NCI-H2107 (cell line): ENCODE measurements around the gene PSMC3.

Source experiments
- DNase-seq: peaks from one replicate; lab custom pipeline; 2025; lab: John Stamatoyannopoulos, UW

The PSMC3 gene

DNA sequence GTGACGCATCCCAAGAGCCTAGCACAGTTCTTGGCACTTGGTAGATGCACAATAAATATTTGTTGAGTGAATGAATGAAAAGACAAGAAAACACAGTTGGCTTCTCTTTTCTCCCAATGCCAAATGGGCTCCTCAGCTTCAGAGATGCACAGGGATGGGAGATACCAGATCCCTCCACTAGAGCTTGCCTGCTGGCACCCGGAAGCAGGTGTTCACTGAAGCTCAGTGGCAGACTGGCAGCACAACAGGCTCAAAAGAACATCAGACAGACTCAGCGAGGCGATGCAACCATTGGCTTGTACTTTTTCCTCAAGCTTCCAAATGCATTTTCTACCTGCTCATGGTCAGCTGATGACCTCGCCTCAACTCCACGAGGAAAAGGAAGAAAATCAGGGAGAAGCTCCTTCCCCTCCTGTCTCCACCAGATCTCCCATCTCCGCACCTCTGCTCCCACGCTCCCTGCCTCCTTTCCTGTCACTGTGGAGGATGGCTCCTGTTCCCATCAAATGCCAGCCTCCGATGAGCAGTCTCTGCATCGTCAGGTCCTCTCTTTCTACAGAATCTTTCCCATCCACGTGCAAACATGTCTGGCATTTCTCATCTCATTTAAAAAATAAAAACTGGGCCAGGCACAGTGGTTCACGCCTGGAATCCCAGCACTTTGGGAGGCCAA is 16.9 kb upstream of the PSMC3 start:
- DNase-seq: no peak

DNA sequence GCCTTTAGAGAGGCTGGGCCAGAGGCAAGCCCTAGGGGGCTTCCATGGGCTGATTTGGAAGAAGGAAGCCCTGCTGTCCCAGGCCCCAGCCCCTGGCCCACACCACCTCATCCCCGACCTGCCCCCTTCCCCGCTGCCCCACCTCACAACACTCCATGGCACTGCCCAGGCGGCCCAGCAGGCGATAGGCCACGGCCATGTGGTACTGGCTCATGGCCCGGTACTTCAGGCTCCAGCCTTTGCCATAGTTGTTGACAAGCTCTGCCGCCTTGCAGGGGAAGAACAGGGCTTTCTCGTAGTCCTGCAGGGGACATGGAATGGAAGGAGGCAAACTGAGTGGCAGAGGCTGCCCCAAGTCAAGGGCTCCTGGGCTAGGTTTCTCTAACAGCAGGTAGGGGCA is 16.3 kb upstream of the PSMC3 start:
- no peak for DNase-seq

DNA sequence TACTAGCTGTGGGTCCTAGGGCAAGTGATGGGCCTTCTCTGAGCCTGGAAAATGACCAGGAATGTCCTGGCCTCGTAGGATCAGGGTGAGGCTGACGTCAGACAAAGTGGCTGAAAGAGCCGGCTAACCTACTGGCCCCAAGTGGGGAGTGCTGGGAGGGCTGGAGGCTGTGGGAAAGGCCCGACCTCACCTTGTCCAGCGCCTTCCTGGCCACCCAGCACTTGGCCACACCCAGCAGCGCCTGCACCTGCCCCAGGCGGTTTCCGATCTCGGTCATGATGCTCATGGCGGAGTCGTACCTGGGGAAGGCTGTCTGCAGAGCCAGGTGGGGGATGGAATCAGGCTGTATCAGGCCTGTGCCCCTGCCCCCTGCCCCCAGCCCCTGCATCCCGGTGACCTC is 15.2 kb upstream of the PSMC3 start:
- no peak for DNase-seq

DNA sequence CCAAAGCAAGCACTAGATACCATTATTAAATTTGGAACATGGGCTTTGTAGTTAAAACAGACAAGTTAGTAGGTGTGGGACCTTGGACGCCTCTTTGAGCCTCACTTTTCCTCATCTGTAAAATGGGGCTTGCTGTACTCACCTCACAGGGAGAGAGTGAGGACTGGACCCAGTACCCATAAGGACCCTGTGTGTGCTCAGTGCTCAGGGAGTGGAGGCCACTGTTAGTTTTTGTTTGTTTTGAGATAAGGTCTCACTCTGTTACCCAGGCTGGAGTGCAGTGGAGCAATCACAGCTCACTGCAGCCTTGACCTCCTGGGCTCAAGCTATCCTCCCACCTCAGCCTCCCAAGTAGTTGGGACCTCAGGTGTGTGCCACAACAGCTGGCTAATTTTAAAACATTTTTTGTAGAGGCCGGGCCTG is 13.8 kb upstream of the PSMC3 start:
- DNase-seq: no peak

DNA sequence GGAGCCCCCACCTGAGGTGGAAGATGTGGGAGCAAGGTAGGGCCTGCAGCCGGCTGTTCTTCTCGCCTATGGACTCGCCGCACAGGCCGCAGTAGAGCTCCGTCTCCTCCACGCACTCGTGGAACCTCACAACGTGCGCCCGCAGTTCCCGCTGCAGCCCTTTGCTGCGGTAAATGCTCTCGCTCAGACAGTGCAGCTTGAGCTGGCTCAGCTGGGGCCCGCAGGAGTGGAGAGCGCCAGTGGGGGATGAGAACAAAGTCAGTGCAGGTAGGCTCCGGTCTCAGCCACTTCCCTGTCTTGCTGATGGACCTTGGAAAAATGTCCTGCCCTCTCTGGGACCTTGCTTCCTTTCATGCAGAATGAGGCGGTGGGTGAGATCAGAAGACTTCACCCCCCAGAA is 12.5 kb upstream of the PSMC3 start:
- no peak for DNase-seq

DNA sequence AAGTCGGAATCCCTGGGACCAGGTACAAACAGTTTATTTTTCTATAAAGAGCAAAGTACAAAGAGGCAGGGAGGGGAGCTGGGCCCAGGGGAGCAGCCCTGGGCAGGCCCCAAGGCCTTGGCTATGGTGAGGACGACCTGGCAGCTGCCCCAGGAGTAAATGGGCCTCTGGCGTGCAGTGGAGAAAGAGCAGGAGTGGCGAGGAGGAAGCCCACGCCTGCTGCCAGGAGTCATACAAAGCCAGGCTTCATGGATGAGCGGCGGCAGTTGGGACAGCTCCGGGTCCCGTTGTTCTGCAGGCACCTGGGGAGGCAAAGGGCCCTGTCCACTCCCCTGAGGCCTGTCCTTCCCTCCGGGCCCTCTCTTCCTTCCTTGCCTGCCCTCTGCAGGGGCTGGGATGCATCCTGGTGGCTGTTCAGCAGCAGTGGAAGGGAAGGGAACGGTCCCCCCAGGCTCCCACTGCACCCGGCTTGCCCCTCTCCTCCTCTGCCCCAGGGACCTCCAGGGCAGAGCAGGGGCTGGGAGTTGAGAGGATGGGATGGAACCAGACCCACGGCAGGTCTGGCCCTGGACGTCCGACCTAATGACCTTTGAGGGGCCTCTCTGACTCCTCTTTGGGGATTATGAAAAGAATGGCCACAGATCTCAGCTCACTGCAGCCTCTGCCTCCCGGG is 11.6 kb upstream of the PSMC3 start:
- no peak for DNase-seq

DNA sequence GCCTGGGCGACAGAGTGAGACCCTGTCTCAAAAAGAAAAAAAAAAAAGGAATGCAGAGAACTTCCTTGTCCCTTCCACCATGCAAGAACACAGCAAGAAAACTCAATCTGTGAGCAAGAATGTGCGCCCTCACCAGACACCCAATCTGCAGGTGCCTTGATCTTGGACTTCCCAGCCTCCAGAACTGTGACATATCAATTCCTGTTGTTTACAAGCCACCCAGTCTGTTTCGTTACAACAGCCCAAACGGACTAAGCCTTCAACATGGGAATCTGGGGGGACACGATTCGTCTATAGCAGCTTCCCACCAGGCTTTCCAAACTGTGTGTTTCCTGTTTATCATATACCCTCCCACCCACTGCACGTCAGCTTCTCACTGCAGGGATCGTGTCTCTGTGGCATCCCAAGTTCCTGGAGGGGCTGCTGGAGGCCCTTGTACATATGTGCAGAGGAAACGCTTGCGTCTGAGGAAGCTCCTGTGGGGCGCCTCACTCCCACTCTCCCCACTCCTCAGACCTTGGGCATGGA is 11.0 kb upstream of the PSMC3 start:
- DNase-seq: no peak

DNA sequence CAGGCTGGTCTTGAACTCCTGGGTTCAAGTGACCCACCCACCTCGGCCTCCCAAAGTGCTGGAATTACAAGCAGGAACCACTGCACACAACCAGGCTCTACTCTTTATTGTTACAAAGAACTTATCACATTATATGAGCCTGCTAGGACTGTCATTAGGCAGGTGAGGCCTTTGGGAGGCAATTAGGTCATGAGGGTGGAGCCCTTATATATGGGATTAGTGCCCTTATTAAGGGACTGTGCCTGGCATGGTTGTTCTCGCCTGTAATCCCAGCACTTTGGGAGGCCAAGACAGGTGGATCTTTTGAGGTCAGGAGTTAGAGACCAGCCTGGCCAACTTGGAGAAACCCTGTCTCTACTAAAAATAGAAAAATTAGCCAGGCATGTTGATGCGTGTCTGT is 10.5 kb upstream of the PSMC3 start:
- DNase-seq: no peak

DNA sequence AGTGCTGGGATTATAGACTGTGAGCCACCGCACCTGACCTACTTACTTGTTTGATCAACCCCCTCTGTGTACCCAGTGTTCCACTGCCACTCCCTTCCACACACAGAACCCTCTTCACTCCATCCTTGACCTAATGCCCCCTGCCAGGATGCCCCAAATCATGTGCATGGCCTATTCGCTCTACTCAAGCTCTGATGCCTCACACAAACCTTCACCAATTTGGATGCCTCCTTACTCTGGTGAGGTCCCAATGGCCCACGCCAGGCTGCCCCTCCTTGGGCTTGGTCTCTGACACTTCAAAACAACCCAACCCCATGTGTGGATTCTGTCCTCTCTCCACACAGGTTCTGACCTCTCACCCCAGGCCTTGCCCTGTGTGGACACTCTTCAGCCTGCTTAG is 9.4 kb upstream of the PSMC3 start:
- no peak for DNase-seq

DNA sequence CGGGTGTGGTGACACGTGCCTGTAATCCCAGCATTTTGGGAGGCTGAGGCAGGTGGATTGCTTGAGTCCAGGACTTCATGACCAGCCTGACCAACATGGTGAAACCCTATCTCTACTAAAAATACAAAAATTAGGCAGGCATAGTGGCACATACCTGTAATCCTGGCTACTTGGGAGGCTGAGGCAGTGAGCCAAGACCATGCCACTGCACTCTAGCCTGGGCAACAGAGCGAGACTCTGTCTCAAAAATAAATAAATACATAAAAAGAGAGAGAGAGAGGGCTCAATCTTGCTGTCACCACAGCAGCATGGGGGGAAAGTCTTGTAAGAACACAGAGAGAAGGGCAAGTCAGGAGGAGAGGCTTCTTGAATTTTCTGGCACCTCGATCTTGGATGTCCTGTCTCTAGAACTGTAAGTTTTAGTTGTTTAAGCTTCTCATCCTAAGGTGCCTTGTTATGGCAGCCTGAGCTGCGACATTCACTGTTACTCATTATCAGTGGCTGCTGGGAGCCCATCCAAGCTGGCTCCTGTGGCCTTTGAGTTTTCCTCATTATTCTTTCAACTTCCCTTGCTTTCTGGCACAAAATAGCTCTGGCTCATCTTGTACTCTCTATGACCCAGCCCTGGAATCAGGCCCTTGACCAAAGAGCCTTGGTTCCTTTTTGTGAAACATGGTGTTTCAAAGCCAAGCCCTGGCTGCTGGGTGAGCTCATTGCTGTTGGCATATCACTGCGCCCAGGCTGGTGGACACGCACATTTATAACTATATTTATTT is 8.0 kb upstream of the PSMC3 start:
- DNase-seq: no peak

DNA sequence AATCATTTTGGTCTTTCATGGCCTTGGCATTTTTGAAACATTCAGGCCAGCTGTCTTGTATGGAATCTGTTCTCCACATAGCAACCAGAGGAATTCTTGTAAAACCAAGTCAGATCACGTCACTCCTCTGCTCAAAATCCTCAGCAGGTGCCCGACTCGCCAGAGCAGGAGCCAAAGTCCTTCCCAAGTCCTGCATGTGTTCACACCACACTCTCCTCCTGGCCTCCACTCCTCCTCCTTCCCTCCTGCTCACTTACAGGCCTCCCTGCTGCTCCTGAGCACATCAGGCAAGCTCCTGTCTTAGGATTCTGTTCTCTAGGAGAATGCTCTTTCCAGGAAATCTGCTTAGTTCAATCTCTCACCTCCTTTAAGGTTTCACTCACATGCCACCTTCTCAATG is 6.9 kb upstream of the PSMC3 start:
- DNase-seq: no peak

DNA sequence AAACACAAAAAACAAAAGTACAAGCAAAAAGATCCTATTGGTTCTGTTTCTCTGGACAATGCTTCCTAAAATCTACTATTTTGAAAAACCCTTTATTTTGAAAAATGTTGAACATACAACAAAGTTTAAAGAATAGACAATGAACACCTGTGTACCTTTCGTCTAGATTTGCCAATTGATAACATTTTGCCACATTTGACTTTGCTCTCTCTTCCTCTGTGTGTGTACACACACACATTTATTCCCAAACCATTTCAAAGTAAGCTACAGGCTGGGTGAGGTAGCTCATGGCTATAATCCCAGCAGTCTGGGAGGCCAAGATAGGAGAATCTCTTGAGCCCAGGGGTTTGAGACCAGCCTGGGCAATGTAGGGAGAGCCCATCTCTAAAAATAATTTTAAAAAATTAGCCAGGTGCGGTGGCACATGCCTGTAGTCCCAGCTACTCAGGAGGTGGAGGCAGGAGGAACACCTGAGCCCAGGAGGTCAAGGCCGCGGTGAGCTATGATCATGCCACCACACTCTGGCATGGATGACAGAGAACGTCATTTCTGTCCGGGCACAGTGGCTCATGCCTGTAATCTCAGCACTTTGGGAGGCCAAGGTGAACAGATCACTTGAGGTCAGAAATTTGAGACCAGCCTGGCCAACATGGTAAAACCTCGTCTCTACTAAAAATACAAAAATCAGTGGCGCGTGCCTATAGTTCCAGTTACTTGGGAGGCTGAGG is 5.3 kb upstream of the PSMC3 start:
- no peak for DNase-seq

DNA sequence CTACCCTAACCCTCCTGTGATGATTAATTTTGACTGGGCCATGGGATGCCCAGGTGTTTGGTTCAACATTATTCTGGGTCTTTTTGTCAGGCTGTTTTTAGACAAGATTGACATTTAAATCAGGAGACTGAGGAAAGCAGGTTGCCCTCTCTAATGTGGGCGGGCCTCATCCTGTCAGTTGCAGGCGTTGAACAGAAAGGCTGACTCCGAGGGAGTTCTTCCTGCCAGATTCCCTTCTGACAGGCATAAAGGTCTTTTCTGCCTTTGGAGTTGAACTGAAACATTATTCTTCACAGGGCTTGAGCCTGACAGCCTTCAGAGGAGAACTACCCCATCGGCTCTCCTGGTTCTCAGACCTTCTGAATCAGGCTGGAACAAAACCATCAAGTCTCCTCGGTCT is 4.3 kb upstream of the PSMC3 start:
- no peak for DNase-seq

DNA sequence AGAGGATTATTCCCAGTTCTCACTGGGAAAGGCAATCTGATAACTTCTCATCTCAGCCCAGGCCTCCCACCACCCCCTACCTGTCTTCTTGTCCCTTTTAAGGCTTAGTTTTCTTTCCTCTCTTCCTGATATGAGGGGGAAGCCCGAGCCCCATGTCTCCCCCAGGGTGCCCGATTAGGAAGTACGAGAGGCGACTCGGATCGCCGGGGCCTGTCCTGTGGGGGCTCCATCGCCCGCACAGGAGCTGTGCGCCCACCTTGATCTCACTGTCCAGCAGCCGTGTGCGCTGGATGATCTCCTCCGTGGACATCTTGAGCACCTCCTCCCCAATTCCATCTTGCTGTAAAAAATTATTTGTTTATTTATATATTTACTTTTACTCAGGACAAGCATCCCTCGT is 628 bp downstream of the PSMC3 start:
- no peak for DNase-seq

DNA sequence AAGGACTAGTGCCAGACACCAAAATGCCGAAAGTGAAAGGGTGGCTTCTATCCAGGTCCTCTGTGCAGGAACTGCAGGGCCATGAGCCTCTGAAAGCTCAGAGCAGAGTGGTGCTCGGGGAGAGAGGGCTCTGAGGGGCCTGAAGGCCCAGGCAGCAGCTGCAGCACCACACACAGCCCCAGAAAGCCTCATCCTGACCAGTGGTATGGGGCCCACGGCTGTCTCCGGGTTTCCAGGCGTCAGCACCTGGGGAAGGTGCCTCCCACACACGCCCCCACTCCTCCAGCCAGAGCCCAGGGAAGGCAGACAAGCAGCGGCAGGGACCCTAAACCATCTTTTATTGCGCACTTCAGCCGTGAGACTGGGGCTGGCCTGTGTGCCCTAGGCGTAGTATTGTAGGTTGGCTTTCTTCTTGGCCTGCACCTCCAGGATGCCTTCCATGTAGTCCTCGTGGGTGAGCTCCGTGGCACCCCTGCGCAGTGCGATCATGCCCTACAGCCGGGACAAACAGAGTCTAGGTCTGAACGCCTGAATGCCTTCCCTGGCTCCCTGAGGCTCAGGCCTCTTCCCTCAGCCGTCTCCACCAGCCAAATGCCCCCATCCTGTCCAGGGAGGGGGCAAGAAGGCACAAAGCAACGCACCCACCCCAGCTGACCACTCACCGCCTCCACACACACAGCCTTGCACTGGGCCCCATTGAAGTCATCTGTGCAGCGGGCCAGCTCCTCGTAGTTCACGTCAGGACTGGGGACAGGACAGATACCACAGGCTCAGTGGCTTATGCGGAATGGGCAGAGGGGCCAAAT is 7.6 kb downstream of the PSMC3 start:
- DNase-seq: no peak

DNA sequence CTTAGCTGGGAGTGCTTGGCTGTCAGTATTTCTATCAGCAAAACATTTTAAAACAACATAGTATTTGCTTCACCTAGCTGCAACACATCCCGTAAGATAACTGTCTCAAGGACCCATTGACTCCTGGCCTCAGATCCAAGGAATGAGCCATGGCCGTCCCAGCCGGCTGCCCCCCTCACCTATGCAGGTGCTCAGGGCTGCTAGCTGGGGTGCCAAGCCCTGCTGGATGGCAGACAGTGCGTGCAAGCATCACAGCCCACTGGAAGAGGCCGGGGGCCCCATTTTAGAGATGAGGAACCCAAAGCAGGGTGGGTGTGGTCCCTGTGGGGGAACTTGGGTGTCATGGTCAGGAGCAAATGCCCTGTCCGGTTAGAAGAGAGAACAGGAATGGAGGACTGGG is 8.5 kb downstream of the PSMC3 start:
- no peak for DNase-seq

DNA sequence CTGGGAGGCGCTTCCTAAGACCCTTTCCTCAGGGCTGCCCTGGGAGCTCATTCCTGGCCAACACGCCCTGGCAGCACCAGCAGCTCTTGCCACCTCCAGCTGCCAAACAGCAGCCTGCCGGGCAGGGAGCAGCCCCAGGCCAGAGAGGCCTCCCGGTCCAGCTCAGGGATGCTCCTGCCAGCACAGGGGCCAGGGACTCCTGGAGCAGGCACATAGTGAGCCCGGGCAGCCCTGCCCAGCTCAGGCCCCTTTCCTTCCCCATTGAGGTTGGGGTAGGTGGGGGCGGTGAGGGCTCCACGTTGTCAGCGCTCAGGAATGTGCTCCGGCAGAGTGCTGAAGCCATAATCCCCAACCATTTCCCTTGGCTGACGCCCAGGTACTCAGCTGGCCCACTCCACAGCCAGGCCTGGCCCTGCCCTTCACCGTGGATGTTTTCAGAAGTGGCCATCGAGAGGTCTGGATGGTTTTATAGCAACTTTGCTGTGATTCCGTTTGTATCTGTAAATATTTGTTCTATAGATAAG is 10.2 kb downstream of the PSMC3 start:
- DNase-seq: no peak

DNA sequence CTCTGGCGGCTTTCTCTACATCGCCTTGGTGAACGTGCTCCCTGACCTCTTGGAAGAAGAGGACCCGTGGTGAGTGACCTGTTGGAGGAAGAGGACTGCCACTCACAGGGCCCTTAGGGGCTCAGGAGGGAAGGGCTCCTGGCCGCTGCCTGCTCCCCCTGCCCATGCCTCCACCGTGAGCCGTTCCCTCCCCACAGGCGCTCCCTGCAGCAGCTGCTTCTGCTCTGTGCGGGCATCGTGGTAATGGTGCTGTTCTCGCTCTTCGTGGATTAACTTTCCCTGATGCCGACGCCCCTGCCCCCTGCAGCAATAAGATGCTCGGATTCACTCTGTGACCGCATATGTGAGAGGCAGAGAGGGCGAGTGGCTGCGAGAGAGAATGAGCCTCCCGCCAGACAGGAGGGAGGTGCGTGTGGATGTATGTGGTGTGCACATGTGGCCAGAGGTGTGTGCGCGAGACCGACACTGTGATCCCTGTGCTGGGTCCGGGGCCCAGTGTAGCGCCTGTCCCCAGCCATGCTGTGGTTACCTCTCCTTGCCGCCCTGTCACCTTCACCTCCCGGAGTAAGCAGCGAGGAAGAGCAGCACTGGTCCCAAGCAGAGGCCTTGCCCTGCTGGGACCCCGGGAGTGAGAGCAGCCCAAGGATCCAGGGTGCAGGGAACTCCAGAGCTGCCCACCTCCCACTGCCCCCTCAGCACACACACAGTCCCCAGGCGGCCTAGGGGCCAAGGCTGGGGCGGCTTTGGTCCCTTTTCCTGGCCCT is 11.0 kb downstream of the PSMC3 start:
- no peak for DNase-seq

DNA sequence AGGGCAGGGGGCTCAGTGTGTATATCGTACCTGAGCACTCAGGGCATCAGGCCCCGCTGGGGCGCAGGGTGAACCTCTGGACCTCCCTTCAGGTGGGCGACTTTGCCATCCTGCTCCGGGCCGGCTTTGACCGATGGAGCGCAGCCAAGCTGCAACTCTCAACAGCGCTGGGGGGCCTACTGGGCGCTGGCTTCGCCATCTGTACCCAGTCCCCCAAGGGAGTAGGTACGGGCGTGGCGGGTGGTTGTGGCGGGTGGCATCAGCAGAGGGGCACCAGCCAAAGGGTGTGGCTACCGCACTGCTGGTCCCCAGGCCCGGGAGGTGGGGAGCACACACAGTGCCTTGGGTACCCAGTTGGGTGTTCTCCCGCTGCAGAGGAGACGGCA is 11.6 kb downstream of the PSMC3 start:
- no peak for DNase-seq

DNA sequence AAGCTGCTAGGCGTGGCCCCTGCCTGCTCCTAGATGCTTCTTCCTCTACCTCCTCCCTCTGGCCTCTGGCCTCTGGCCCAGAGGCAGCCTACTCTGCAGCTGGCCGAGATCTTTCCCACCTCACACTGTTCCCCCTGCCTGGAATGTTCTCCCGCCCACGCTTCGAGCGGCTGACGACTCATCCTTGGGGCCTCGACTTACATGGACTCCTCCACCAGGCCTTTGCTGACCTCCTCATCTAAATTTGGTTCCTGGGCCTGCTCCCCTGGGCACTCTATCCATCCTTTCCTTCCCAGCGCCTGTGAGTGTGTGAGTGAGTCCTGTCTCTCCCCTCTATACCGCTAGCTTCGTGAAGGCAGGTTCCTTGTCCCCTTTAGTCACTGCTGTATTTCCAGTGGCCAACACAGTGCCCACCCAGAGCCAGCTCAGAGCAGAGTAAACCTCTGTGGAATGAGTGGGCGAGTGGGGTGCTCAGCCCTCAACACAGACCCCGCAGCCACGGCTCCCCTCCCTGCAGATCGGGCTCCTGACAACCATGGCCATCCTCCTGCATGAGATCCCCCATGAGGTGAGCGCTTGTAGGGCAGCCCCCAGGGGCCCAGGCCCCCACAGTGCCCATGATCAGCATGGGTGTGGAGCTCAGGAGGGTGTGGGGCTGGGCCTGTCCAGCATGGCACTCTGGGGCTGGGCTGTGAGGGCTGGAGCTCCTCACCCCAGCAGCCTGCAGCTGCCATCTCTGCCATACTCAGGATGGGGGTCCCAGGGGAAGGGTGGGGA is 12.1 kb downstream of the PSMC3 start:
- DNase-seq: no peak
